Erythroblast (primary cell): ENCODE data around the gene SREBF2.

ENCODE experiments used
- GATA1 ChIP-seq: IDR thresholded peaks from 2 replicates; pipeline ENCODE4 v1.6.1; 2011; ENCODE audit warnings: low read depth, mild to moderate bottlenecking, control low read depth, low read length, moderate library complexity
- POLR2A ChIP-seq: IDR thresholded peaks from 2 replicates; pipeline ENCODE4 v1.6.1; 2011; ENCODE audit warnings: mild to moderate bottlenecking, low read length

- no peak for TF ChIP-seq POLR2A
- TF ChIP-seq GATA1 = no peak
Observed at GRCh38 chr22:41906822-41907221, 73.9 kb downstream of the SREBF2 start.
